HS-27A (cell line): ENCODE results near the gene RPL29.

ENCODE experiments used
- DNase-seq: peaks from one replicate; pipeline ENCODE4 v3.0.0-alpha.2; 2012; ENCODE audit warnings: low read depth, missing footprints

RPL29 gene

GRCh38 chr3:51982838-51983577, 12.7 kb downstream of the RPL29 start, which contains the start of gene ACY1:
Gene ACY1 (plus strand): TSS chr3:51983535. CDS start chr3:51984065, 530 bp downstream.
- DNase-seq: peak; percentile 66

GRCh38 chr3:51982352-51982837, 13.3 kb downstream of the RPL29 start:
- no peak for DNase-seq

GRCh38 chr3:51980253-51980652, 15.4 kb downstream of the RPL29 start:
- no peak for DNase-seq

GRCh38 chr3:51978143-51978502, 17.6 kb downstream of the RPL29 start:
- no peak for DNase-seq

GRCh38 chr3:51977446-51978142, 18.1 kb downstream of the RPL29 start:
- DNase-seq: no peak

GRCh38 chr3:51975852-51976549, 19.7 kb downstream of the RPL29 start:
- no peak for DNase-seq

GRCh38 chr3:51974963-51975851, 20.5 kb downstream of the RPL29 start, which contains the start of gene ABHD14A:
Gene ABHD14A (plus strand): TSS chr3:51975064. CDS start chr3:51975136, 72 bp downstream.
- DNase-seq: no peak

GRCh38 chr3:51974277-51974962, 21.3 kb downstream of the RPL29 start:
- no peak for DNase-seq

GRCh38 chr3:51971350-51971749, 24.3 kb downstream of the RPL29 start:
- no peak for DNase-seq

- no peak for DNase-seq
Measured at GRCh38 chr3:51970606-51971300, 24.9 kb downstream of the RPL29 start.

GRCh38 chr3:51969841-51970240, 25.9 kb downstream of the RPL29 start:
- DNase-seq: no peak

- no peak for DNase-seq
Measured at GRCh38 chr3:51968883-51969678, 26.6 kb downstream of the RPL29 start.

GRCh38 chr3:51968170-51968775, 27.4 kb downstream of the RPL29 start:
- DNase-seq: no peak

GRCh38 chr3:51967384-51968169, 28.1 kb downstream of the RPL29 start, which contains the start of gene PCBP4:
Gene PCBP4 (minus strand): TSS chr3:51967454. CDS start chr3:51961240, 6,214 bp downstream.
- no peak for DNase-seq

GRCh38 chr3:51966922-51967383, 28.7 kb downstream of the RPL29 start:
- no peak for DNase-seq

- no peak for DNase-seq
Measured at GRCh38 chr3:51966486-51966885, 29.2 kb downstream of the RPL29 start.

GRCh38 chr3:51966016-51966415, 29.7 kb downstream of the RPL29 start:
- no peak for DNase-seq

- DNase-seq: no peak
Measured at GRCh38 chr3:51964521-51964920, 31.2 kb downstream of the RPL29 start.
